ENCODE results near the gene ENTHD1. TPM values are rescaled to one million over a fixed set of nuclear protein-coding genes. Genes with fewer than 3 reads are reported as not detected.

Gene ENTHD1
- total and polyA plus RNA-seq, 2 donors (not counting 3 experiments of a cell fraction or from before 2014, with no cell fraction given): not detected

DNA sequence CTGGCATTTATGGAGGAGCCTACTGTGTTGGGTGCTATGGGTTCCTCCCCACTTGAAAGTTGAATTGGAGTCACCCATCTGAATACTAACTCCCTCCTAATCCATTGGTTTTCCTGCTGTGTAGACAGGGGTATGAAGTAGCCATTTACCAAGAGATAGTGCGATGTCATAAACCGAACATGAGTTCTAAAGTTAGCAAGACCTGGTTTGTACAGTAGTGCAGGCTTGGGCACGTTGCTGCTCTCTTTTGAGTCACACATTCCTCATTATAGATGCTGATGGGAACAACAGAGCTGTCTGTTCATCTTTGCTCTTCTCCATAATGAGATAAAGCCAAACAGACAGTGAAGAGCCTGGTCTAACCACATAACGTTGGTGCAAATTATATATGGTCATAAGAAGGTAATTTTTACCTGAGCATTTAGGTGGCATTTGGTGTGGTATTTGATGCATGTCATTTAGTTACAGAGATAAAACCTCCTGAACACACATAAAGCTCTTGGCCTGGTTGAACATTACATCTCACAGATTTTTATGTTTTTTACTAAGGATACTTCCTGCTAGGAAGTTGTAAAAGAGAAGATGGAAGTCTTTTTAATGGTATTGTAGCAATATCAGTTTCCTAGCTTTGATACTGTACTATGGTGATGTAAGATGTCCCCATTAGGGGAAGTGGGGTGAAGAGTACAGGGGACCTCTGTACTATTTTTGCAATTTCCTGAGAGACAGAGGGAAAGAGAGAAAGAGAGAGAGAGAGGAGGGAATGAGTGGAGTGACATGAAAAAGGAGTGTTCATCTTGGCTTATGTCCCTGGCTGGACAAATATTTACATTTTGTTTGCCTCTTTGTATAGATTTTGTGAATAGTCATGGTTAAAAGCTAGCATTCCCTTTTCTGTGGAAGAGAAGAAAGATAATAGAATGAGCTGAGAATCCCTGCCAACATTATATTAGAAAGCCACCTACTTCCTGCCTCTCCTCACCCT is 35.3 kb upstream of the ENTHD1 start:
- Histone ChIP-seq H3K9me3 (replicated peaks; ENCODE audit: control insufficient read depth, insufficient read depth, low read length) (no peaks in the 10 kb centered on the region), H3K9ac (replicated peaks; ENCODE audit: extremely low read depth, insufficient read depth, low read length) (no peak overlapping the region), H3K4me2 (ENCODE audit: insufficient read depth, low read length) (no peak overlapping the region), H4K20me1 (replicated peaks; ENCODE audit: control insufficient read depth, extremely low read depth, insufficient read depth, low read length) (no peaks in the 10 kb centered on the region), H3K36me3 (ENCODE audit: control insufficient read depth in 2 of 2, extremely low read depth in 1 of 2, insufficient read depth in 2 of 2, low read length in 2 of 2) (no peaks in the 10 kb centered on the region), H3K27ac (ENCODE audit: insufficient read depth, low read depth, low read length) (no peak overlapping the region), H3K9me1 (replicated peaks; ENCODE audit: control insufficient read depth, extremely low read depth, insufficient read depth, low read length) (no peaks in the 10 kb centered on the region), H3K79me2 (ENCODE audit: control insufficient read depth, insufficient read depth, low read length) (no peaks in the 10 kb centered on the region), H3K4me1 (ENCODE audit: control insufficient read depth, extremely low read depth, insufficient read depth, low read length) (no peaks in the 10 kb centered on the region), H3K27me3 (ENCODE audit: control insufficient read depth in 2 of 2, insufficient read depth in 2 of 2, low read length in 2 of 2) (peaks cover 21 to 23% of the 10 kb centered on the region in 2 experiments), H2AFZ (ENCODE audit: low read depth, low read length) (no peak overlapping the region), H3K4me3 (replicated peaks in 1 of 3; ENCODE audit: insufficient read depth in 1 of 3, low read depth in 1 of 3, low read length in 3 of 3) (no peak overlapping the region)
- no peak for TF ChIP-seq POLR2A (IDR thresholded peaks at IDR 0.05; ENCODE audit: low read depth, low read length)
- no peak for TF ChIP-seq GATA2 (IDR thresholded peaks at IDR 0.05; ENCODE audit: insufficient read depth, insufficient read length, low read depth, low read length)
- TF ChIP-seq FOS (IDR thresholded peaks at IDR 0.05; ENCODE audit: borderline replicate concordance, insufficient read depth, low read length): no peak
- no peak for TF ChIP-seq JUN (IDR thresholded peaks at IDR 0.05; ENCODE audit: borderline replicate concordance, insufficient read depth, insufficient read length, low read depth)
- no peak for TF ChIP-seq POLR2AphosphoS5 (IDR thresholded peaks at IDR 0.05; ENCODE audit: insufficient read depth, low read depth, low read length)
- TF ChIP-seq, protein P1, sequence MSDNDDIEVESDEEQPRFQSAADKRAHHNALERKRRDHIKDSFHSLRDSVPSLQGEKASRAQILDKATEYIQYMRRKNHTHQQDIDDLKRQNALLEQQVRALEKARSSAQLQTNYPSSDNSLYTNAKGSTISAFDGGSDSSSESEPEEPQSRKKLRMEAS (IDR thresholded peaks at IDR 0.05; ENCODE audit: insufficient read depth, insufficient read length): no peak
- dilution Hi-C loops (cut with MboI; ENCODE audit: extremely low pct_ligation_motif_present, low sequenced_read_pairs) (no loop called here), intact Hi-C loops (cut with micrococcal nuclease) (no loop called here)
- FAIRE-seq: no peak
- CTCF ChIA-PET: interaction anchor here (1.9 kb wide), 1 partner anchor 96 kb away, joined by 8 read pairs; no protein-coding TSS in a partner anchor
- no peak for DNase-seq (ENCODE audit: low read depth, low spot score)
- no TSS peak for BruUV-seq (replicated peaks)
- POLR2A ChIA-PET: no interaction called here

DNA sequence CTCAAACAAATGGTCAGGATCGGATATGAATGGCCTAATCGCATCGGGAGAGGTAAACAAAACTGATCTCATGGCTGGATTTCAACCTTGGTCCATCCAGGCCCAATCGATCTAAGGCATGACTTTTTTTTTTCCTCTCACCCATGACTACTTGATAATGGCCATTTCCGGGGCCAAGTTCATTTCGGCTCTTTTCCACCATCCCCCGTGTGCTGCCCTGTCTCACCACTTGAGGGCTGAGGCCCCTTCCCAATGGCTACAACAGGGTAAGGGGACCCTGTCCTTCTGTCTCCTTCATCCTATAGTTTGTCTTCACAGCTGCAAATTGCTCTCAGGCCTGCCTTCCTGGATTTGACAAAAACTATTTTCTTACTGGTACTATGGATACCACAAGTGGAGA is 34.0 kb upstream of the ENTHD1 start:
- CTCF ChIA-PET: no interaction called here
- H3K4me1 ChIP-seq (ENCODE audit: control insufficient read depth, extremely low read depth, insufficient read depth, low read length): no peaks in the 10 kb centered on the region
- no peaks in the 10 kb centered on the region for H3K36me3 ChIP-seq (ENCODE audit: control insufficient read depth in 2 of 2, extremely low read depth in 1 of 2, insufficient read depth in 2 of 2, low read length in 2 of 2)
- H3K27ac ChIP-seq (ENCODE audit: insufficient read depth, low read depth, low read length): no peak overlapping the region
- H3K79me2 ChIP-seq (ENCODE audit: control insufficient read depth, insufficient read depth, low read length): no peaks in the 10 kb centered on the region
- no peaks in the 10 kb centered on the region for H3K9me1 ChIP-seq (replicated peaks; ENCODE audit: control insufficient read depth, extremely low read depth, insufficient read depth, low read length)
- H3K4me2 ChIP-seq (ENCODE audit: insufficient read depth, low read length): no peak overlapping the region
- dilution Hi-C loops (cut with MboI; ENCODE audit: extremely low pct_ligation_motif_present, low sequenced_read_pairs): no loop called here
- no TSS peak for BruUV-seq (replicated peaks)
- no peak overlapping the region for H3K4me3 ChIP-seq (replicated peaks in 1 of 3; ENCODE audit: insufficient read depth in 1 of 3, low read depth in 1 of 3, low read length in 3 of 3)
- peaks cover 22 to 25% of the 10 kb centered on the region in 2 experiments for H3K27me3 ChIP-seq (ENCODE audit: control insufficient read depth in 2 of 2, insufficient read depth in 2 of 2, low read length in 2 of 2)
- no peak overlapping the region for H2AFZ ChIP-seq (ENCODE audit: low read depth, low read length)
- intact Hi-C loops (cut with micrococcal nuclease): no loop called here
- no peak overlapping the region for H3K9ac ChIP-seq (replicated peaks; ENCODE audit: extremely low read depth, insufficient read depth, low read length)
- POLR2A ChIA-PET: no interaction called here
- no peak for DNase-seq (ENCODE audit: low read depth, low spot score)
- FAIRE-seq: no peak
- no peaks in the 10 kb centered on the region for H4K20me1 ChIP-seq (replicated peaks; ENCODE audit: control insufficient read depth, extremely low read depth, insufficient read depth, low read length)
- H3K9me3 ChIP-seq (replicated peaks; ENCODE audit: control insufficient read depth, insufficient read depth, low read length): no peaks in the 10 kb centered on the region
- TF ChIP-seq MYC (IDR thresholded peaks at IDR 0.05; ENCODE audit: low read depth, low read length): no peak
- TF ChIP-seq JUN (IDR thresholded peaks at IDR 0.05; ENCODE audit: borderline replicate concordance, insufficient read depth, insufficient read length, low read depth): no peak
- no peak for TF ChIP-seq EZH2 (IDR thresholded peaks at IDR 0.05; ENCODE audit: borderline replicate concordance, low read depth, low read length, severe bottlenecking)
- TF ChIP-seq POLR2AphosphoS5 (IDR thresholded peaks at IDR 0.05; ENCODE audit: insufficient read depth, low read depth, low read length): no peak
- no peak for TF ChIP-seq POLR2A (IDR thresholded peaks at IDR 0.05; ENCODE audit: low read depth, low read length)
- TF ChIP-seq, protein P1 (IDR thresholded peaks at IDR 0.05; ENCODE audit: insufficient read depth, insufficient read length): no peak
- TF ChIP-seq GATA2 (IDR thresholded peaks at IDR 0.05; ENCODE audit: insufficient read depth, insufficient read length, low read depth, low read length): no peak
- TF ChIP-seq, protein P2, sequence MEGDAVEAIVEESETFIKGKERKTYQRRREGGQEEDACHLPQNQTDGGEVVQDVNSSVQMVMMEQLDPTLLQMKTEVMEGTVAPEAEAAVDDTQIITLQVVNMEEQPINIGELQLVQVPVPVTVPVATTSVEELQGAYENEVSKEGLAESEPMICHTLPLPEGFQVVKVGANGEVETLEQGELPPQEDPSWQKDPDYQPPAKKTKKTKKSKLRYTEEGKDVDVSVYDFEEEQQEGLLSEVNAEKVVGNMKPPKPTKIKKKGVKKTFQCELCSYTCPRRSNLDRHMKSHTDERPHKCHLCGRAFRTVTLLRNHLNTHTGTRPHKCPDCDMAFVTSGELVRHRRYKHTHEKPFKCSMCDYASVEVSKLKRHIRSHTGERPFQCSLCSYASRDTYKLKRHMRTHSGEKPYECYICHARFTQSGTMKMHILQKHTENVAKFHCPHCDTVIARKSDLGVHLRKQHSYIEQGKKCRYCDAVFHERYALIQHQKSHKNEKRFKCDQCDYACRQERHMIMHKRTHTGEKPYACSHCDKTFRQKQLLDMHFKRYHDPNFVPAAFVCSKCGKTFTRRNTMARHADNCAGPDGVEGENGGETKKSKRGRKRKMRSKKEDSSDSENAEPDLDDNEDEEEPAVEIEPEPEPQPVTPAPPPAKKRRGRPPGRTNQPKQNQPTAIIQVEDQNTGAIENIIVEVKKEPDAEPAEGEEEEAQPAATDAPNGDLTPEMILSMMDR (IDR thresholded peaks at IDR 0.05; ENCODE audit: extremely low read depth in 1 of 2, insufficient read depth in 1 of 2, low read depth in 1 of 2, low read length in 2 of 2): no peak
- TF ChIP-seq FOS (IDR thresholded peaks at IDR 0.05; ENCODE audit: borderline replicate concordance, insufficient read depth, low read length): no peak
